Loucy (cell line): ENCODE data around the gene KIAA0825.
"Not testable (repeated sequence)": the region's sequence is repeated elsewhere in the genome, so short reads cannot be mapped to it uniquely, and the experiment has no call there.

Experiments used
- H2AFZ ChIP-seq: fragments of 200-600 bp; sonication (generic); 2 replicates; pipeline ENCODE4 v1.6.0; 2016; ENCODE audit warnings: antibody characterized with exemption, mild to moderate bottlenecking, low read length, moderate library complexity
- H3F3A ChIP-seq: fragments of 200-600 bp; 2 replicates; pipeline ENCODE4 v1.6.0; 2016; ENCODE audit warnings: antibody characterized with exemption, low read depth, mild to moderate bottlenecking
- H3K27me3 ChIP-seq: fragments of 200-600 bp; sonication (generic); 2 replicates; pipeline ENCODE4 v1.6.1; 2014; ENCODE audit warnings: low read length, mild to moderate bottlenecking; ENCODE audit not compliant: insufficient read depth, poor library complexity, severe bottlenecking
- H3K36me3 ChIP-seq: fragments of 200-600 bp; sonication (generic); 2 replicates; pipeline ENCODE4 v1.6.1; 2016; ENCODE audit warnings: low read length; ENCODE audit not compliant: insufficient read depth
- H3K4me1 ChIP-seq: fragments of 200-600 bp; sonication (generic); 2 replicates; pipeline ENCODE4 v1.5.1; 2014; ENCODE audit warnings: low read length, mild to moderate bottlenecking; ENCODE audit not compliant: insufficient read depth, poor library complexity, severe bottlenecking
- H3K4me2 ChIP-seq: fragments of 200-600 bp; sonication (generic); 2 replicates; pipeline ENCODE4 v1.6.0; 2014; ENCODE audit warnings: antibody characterized with exemption, low read length, low read depth, mild to moderate bottlenecking; ENCODE audit not compliant: poor library complexity, severe bottlenecking
- H3K4me3 ChIP-seq: fragments of 200-600 bp; sonication (generic); 2 replicates; pipeline ENCODE4 v1.5.1; 2014; ENCODE audit warnings: low read length, mild to moderate bottlenecking, mixed read lengths; ENCODE audit not compliant: poor library complexity, severe bottlenecking
- H3K79me2 ChIP-seq: fragments of 200-600 bp; sonication (generic); 2 replicates; pipeline ENCODE4 v1.6.1; 2014; ENCODE audit warnings: low read length; ENCODE audit not compliant: insufficient read depth
- H3K9ac ChIP-seq: fragments of 200-600 bp; sonication (generic); 2 replicates; pipeline ENCODE4 v1.6.0; 2014; ENCODE audit warnings: mild to moderate bottlenecking, low read depth, low read length, moderate library complexity; ENCODE audit not compliant: poor library complexity, severe bottlenecking
- H3K9me2 ChIP-seq: fragments of 200-600 bp; sonication (generic); replicated peaks from 2 replicates; pipeline ENCODE4 v1.6.1; 2016; ENCODE audit warnings: low read depth, low read length, mixed read lengths
- H3K9me3 ChIP-seq: fragments of 200-600 bp; sonication (generic); 2 replicates; pipeline ENCODE4 v1.6.1; 2014; ENCODE audit warnings: mild to moderate bottlenecking, antibody characterized with exemption, low read length, low read depth; ENCODE audit not compliant: insufficient read depth
- H4K20me1 ChIP-seq: fragments of 200-600 bp; sonication (generic); 2 replicates; pipeline ENCODE4 v1.6.0; 2014; ENCODE audit warnings: antibody characterized with exemption, low read length, mild to moderate bottlenecking; ENCODE audit not compliant: insufficient read depth, poor library complexity, severe bottlenecking
- EZH2phosphoT487 ChIP-seq: fragments of 200-600 bp; IDR thresholded peaks from 2 replicates; pipeline ENCODE4 v1.6.1; 2018; ENCODE audit warnings: antibody characterized with exemption, mild to moderate bottlenecking, moderate library complexity, borderline replicate concordance
- TF ChIP-seq, protein P1 (sequence below): fragments of 200-600 bp; sonication (generic); conservative IDR thresholded peaks from 2 replicates; pipeline ENCODE4 v1.5.1; 2014; ENCODE audit warnings: mild to moderate bottlenecking, antibody characterized with exemption, low read length

The KIAA0825 gene

GRCh38 chr5:94359880-94360279, 258.5 kb downstream of the KIAA0825 start:
- Histone ChIP-seq H3K9me3 (no peaks in the 10 kb centered on the region), H3K9me2 (no peaks in the 10 kb centered on the region), H3K4me2 (no peak overlapping the region), H3K4me3 (no peak overlapping the region), H3K4me1 (no peaks in the 10 kb centered on the region), H3K79me2 (no peaks in the 10 kb centered on the region), H3F3A (no peaks in the 10 kb centered on the region), H3K9ac (no peak overlapping the region), H2AFZ (no peak overlapping the region), H3K36me3 (no peaks in the 10 kb centered on the region), H3K27me3 (no peaks in the 10 kb centered on the region), H4K20me1 (no peaks in the 10 kb centered on the region)
- no peak for TF ChIP-seq EZH2phosphoT487

- Histone ChIP-seq H3K27me3 (no peaks in the 10 kb centered on the region), H2AFZ (no peak overlapping the region), H3K9me2 (no peaks in the 10 kb centered on the region), H3F3A (no peaks in the 10 kb centered on the region), H3K4me2 (no peak overlapping the region), H4K20me1 (no peaks in the 10 kb centered on the region), H3K9me3 (no peaks in the 10 kb centered on the region), H3K4me3 (no peak overlapping the region), H3K79me2 (no peaks in the 10 kb centered on the region), H3K36me3 (no peaks in the 10 kb centered on the region), H3K9ac (no peak overlapping the region), H3K4me1 (no peaks in the 10 kb centered on the region)
- TF ChIP-seq, protein P1, sequence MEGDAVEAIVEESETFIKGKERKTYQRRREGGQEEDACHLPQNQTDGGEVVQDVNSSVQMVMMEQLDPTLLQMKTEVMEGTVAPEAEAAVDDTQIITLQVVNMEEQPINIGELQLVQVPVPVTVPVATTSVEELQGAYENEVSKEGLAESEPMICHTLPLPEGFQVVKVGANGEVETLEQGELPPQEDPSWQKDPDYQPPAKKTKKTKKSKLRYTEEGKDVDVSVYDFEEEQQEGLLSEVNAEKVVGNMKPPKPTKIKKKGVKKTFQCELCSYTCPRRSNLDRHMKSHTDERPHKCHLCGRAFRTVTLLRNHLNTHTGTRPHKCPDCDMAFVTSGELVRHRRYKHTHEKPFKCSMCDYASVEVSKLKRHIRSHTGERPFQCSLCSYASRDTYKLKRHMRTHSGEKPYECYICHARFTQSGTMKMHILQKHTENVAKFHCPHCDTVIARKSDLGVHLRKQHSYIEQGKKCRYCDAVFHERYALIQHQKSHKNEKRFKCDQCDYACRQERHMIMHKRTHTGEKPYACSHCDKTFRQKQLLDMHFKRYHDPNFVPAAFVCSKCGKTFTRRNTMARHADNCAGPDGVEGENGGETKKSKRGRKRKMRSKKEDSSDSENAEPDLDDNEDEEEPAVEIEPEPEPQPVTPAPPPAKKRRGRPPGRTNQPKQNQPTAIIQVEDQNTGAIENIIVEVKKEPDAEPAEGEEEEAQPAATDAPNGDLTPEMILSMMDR: no peak
- no peak for TF ChIP-seq EZH2phosphoT487
Measured at GRCh38 chr5:94355811-94356210, 262.6 kb downstream of the KIAA0825 start.

GRCh38 chr5:94354837-94355485, 263.4 kb downstream of the KIAA0825 start:
- H4K20me1 ChIP-seq, H3K4me2 ChIP-seq, H3K9me2 ChIP-seq, H3F3A ChIP-seq, H3K4me1 ChIP-seq, H3K9me3 ChIP-seq, H3K9ac ChIP-seq, H3K27me3 ChIP-seq, H3K36me3 ChIP-seq, H3K4me3 ChIP-seq, H2AFZ ChIP-seq, H3K79me2 ChIP-seq: not testable (repeated sequence)

DNA sequence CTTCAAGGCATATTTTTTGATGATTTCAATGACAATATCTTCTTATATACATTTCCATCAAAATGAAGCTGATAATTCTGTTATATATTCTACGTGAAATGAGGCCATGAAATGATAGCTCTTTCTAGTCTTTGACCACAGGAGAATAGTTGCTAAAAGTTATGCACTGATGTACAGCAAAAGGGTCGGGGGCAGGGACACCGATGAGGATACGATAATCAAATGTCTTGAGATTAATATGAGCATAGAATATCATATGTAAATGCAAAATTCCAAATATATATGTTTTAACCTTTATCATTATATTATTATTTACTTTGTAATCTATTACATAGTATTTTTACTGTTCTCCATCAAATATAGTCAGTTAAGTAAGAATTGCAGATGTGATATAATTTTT, 264.8 kb downstream of the KIAA0825 start:
- TF ChIP-seq, protein P1: no peak
- no peak for TF ChIP-seq EZH2phosphoT487
- H3K4me2 ChIP-seq: no peak overlapping the region
- H3K27me3 ChIP-seq: no peaks in the 10 kb centered on the region
- no peak overlapping the region for H3K9ac ChIP-seq
- H3K9me3 ChIP-seq: no peaks in the 10 kb centered on the region
- no peak overlapping the region for H2AFZ ChIP-seq
- no peak overlapping the region for H3K4me3 ChIP-seq
- H3F3A ChIP-seq: no peaks in the 10 kb centered on the region
- no peaks in the 10 kb centered on the region for H3K36me3 ChIP-seq
- H4K20me1 ChIP-seq: no peaks in the 10 kb centered on the region
- H3K9me2 ChIP-seq: no peaks in the 10 kb centered on the region
- no peaks in the 10 kb centered on the region for H3K79me2 ChIP-seq
- no peaks in the 10 kb centered on the region for H3K4me1 ChIP-seq
